Subcutaneous abdominal adipose tissue (tissue), 5 donors: ENCODE results near the gene AP1S3.
"Not testable (repeated sequence)": the region's sequence is repeated elsewhere in the genome, so short reads cannot be mapped to it uniquely, and the experiment has no call there.

Experiments
- H3K27ac ChIP-seq: one replicate; pipeline ENCODE4 v1.7.0; 2013; ENCODE audit warnings: low read depth, mild to moderate bottlenecking, inconsistent platforms, low read length, moderate library complexity
- H3K27me3 ChIP-seq, 5 donors: one replicate each; pipeline ENCODE4 v1.7.0; 2013; ENCODE audit warnings: low read length in 5 of 5, inconsistent platforms in 1 of 5; ENCODE audit not compliant: control insufficient read depth in 5 of 5, insufficient read depth in 4 of 5
- H3K36me3 ChIP-seq, 5 donors: one replicate each; pipeline ENCODE4 v1.7.0; 2013; ENCODE audit warnings: low read length in 5 of 5; ENCODE audit not compliant: control insufficient read depth in 5 of 5, insufficient read depth in 5 of 5
- H3K4me1 ChIP-seq, 5 donors: one replicate each; pipeline ENCODE4 v1.7.0; 2013; ENCODE audit warnings: low read length in 5 of 5, mild to moderate bottlenecking in 3 of 5, moderate library complexity in 1 of 5; ENCODE audit not compliant: control insufficient read depth in 5 of 5, insufficient read depth in 5 of 5
- H3K4me3 ChIP-seq, 5 donors: one replicate each; pipeline ENCODE4 v1.7.0; 2013; ENCODE audit warnings: low read length in 5 of 5, low read depth in 1 of 5
- H3K9ac ChIP-seq, 5 donors: one replicate each; pipeline ENCODE4 v1.7.0; 2013; ENCODE audit warnings: low read length in 5 of 5, mild to moderate bottlenecking in 4 of 5, moderate library complexity in 3 of 5
- H3K9me3 ChIP-seq, 5 donors: one replicate each; pipeline ENCODE4 v1.7.0; 2013; ENCODE audit warnings: low read length in 5 of 5; ENCODE audit not compliant: control insufficient read depth in 5 of 5
- donor health status: healthy.
- donor health status: healthy.
- donor health status: healthy.
- donor health status: healthy.
- donor health status: healthy.

AP1S3 gene

DNA sequence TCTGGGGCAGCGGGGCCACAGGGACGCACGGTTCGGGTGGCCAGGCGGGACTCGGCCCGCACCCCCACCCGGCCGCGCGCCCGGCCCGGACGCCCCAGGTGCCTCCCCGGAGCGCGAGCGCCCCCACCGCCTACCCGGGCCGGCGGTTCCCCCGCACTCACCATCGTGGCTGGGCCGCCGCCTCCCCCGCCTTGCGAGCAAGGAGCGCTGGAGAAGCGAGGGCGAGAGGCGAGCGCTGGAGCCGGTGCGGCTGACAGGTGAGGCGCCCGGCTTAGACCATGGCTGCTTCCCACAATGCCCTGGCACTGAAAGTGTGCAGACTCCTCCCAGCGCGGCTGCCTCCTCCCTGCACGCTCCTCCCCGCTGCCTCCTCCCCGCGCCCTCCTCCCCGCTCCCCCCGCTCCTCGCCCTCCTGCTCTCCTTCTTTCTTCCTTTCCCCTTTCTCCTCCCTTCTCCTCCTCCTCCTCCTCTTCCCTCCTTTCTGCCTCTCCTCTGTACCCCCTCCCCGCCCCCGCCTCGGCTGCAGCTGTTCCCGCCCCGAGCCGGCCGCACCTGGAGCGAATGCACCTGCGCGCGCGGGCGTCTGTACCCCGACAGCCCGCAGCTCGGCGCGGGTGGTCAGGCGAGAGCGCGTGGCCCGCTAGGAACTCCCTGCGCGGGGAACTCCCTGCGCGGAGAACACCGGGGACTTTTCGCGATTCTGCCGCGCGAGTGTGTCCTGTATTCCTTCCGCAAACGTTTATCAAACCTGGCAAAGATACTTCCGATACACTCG lies at the start of gene AP1S3:
Gene AP1S3, minus strand, starts transcription at position 296 of the 775 bp plus-strand sequence. Its CDS starts 132 bp downstream, at position 164.
- Histone ChIP-seq H3K27ac (no peak within 1 kb of the TSS), H3K9me3 (no peaks in the 10 kb centered on the region), H3K27me3 (no peaks in the 10 kb centered on the region), H3K4me3 (peak within 1 kb of the TSS; percentile 51 to 85 (median 70)), H3K36me3 (no peaks in the 10 kb centered on the region), H3K9ac (peak within 1 kb of the TSS in 2 of 5 donors; percentile 64 to 71), H3K4me1 (peaks cover 2 to 22% (median 11%) of the 10 kb centered on the region in 5 donors)

DNA sequence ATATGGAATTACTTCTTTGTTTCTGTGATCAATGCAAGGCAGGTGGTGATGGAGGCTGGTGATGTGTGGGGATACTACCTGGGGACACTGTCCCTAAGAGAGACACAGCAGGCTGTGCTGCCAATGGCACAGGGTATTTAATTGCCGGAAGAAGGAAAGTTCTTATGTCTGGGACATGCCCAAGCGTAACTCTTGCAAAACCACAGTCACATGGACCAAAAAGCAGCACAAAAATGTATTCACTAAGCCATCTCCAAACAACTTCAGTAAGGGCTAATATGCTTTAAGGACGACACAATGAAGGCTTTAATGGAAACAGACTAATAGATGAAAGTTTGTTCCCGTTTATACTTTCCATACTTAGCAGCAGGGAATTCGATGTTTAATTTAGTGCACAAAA lies 49.7 kb upstream of the AP1S3 start:
- Histone ChIP-seq H3K9ac (no peak overlapping the region), H3K4me1 (peaks cover 0 to 8% (median 3%) of the 10 kb centered on the region in 5 donors), H3K4me3 (no peak overlapping the region), H3K27ac (no peak overlapping the region), H3K27me3 (no peaks in the 10 kb centered on the region), H3K9me3 (no peaks in the 10 kb centered on the region), H3K36me3 (peaks cover 9 to 49% (median 31%) of the 10 kb centered on the region in 5 donors)

DNA sequence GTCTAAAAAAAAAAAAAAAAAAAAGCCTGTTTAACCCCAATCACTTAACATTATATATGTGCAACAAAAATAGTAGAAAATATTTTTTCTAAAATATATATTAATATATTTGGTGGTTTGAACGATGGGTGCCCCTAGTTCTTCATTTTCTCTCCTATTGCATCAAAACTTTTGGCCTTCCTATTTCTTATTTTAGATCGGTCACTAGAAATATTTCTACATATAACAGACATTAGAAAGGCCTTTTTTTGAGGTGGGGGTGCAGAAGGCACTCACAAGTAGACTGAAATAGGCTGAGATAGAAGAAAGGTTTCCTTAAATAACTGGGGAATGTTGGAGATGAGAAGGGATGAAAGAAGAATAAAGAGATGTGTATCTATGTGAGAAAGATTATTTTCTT lies 49.3 kb upstream of the AP1S3 start:
- peaks cover 9 to 53% (median 34%) of the 10 kb centered on the region in 5 donors for H3K36me3 ChIP-seq
- no peaks in the 10 kb centered on the region for H3K9me3 ChIP-seq
- no peak overlapping the region for H3K9ac ChIP-seq
- no peak overlapping the region for H3K4me3 ChIP-seq
- H3K27me3 ChIP-seq, result no peaks in the 10 kb centered on the region
- H3K4me1 ChIP-seq, result peaks cover 0 to 8% (median 3%) of the 10 kb centered on the region in 5 donors
- H3K27ac ChIP-seq, result no peak overlapping the region

DNA sequence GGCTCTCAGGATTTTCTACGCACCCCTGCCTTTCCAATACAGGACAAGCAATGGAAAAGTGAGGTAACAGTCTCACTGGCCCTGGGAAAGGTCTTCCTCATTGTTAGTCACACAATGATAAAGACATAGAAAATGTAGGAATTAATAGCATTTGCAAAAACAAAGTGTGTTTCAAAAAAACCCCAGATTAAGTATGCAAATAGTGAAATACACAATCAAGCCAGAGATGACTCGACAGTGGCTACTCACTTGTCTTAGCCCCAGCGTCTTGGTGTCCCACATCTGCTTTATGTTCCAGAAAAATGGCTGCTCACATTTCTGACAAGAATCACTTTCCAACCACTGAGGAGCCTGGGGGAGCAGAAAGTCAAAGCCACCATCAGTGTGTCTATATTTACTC lies 47.0 kb upstream of the AP1S3 start:
- Histone ChIP-seq H3K4me3 (no peak overlapping the region), H3K9ac (no peak overlapping the region), H3K36me3 (peaks cover 9 to 68% (median 46%) of the 10 kb centered on the region in 5 donors), H3K9me3 (no peaks in the 10 kb centered on the region), H3K27me3 (no peaks in the 10 kb centered on the region), H3K27ac (no peak overlapping the region), H3K4me1 (peaks cover 0 to 15% (median 3%) of the 10 kb centered on the region in 5 donors)

DNA sequence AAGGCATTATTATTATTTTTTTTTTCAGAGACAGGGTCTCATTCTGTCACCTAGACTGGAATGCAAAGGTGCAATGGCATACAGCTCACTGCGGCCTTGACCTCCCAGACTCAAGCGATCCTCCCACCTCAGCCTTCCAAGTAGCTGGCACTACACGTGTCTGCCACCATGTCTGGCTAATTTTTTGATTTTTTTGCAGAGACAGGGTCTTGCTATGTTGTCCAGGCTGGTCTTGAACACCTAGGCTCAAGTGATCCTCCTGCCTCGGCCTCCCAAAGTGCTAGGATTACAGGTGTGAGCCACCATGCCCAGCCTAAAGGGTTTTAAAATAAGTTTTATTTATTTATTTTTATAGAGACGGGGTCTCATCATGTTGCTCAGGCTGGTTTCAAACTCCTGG lies 45.3 kb upstream of the AP1S3 start:
- H3K4me3 ChIP-seq, result no peak overlapping the region
- H3K36me3 ChIP-seq, result peaks cover 9 to 80% (median 55%) of the 10 kb centered on the region in 5 donors
- no peak overlapping the region for H3K27ac ChIP-seq

DNA sequence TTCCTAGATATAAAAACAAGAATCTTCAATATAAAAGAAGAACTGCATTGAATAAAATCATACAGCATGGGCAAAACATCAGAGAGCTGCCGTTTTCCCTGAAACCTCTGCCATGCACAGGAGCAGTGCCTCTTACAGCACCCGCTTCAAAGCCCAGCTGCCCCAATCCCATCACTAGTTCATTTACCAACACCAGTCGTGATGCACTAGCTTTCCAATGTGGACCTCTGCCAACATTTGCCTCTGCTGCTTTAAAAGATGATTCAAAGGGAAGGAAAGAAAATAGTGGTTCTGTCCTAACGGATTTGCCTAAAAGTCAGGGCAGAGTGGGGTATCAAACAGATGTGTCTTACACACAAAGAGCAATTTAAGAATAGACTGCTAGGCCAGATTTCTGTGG lies 43.4 kb upstream of the AP1S3 start:
- H3K4me3 ChIP-seq, result no peak overlapping the region
- H3K27ac ChIP-seq, result no peak overlapping the region
- H3K27me3 ChIP-seq, result no peaks in the 10 kb centered on the region
- H3K36me3 ChIP-seq, result peaks cover 22 to 90% (median 63%) of the 10 kb centered on the region in 5 donors
- H3K9ac ChIP-seq, result no peak overlapping the region
- H3K9me3 ChIP-seq, result no peaks in the 10 kb centered on the region
- peaks cover 0 to 12% (median 0%) of the 10 kb centered on the region in 5 donors for H3K4me1 ChIP-seq

More for the DNA sequence above, 45.3 kb upstream of the AP1S3 start:
- H3K9me3 ChIP-seq, result no peaks in the 10 kb centered on the region
- H3K27me3 ChIP-seq, result no peaks in the 10 kb centered on the region
- peaks cover 0 to 14% (median 3%) of the 10 kb centered on the region in 5 donors for H3K4me1 ChIP-seq
- no peak overlapping the region for H3K9ac ChIP-seq

DNA sequence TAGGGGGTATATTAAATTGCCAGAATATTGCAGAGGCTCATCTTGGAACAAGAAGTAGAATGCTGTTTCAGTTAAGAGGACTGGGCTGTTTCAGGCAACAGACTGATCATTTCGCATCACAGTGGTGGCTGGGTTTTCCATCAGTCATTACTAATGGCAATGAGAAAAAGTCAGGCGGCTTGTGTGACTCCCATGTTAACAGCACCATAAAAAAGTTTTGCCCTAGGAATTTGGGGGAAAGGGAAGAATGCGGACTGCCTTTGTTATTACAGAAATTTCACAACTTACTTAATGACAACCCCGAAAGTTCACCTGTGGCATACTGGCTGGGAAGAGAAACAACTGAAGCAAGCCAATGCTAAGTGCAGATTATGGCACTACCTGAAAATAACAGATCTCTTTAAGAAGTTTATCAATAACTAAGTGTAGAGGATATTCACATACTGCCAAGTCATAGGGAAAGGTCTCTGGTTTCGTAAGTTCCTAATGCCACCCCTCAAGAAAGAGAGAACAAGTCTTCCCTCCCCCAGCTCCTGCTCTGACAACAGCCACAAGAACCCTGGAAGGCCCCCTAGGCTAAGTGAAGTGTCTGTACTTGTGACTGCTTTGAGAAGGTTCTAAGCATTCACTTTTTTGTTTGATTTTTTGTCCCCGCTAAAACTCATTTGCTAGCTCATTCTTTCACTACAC lies 40.5 kb upstream of the AP1S3 start:
- H3K27ac ChIP-seq, result no peak overlapping the region
- H3K4me1 ChIP-seq, result peaks cover 0 to 12% (median 0%) of the 10 kb centered on the region in 5 donors
- H3K9ac ChIP-seq, result no peak overlapping the region
- no peak overlapping the region for H3K4me3 ChIP-seq
- no peaks in the 10 kb centered on the region for H3K9me3 ChIP-seq
- H3K27me3 ChIP-seq, result no peaks in the 10 kb centered on the region
- peaks cover 27 to 82% (median 62%) of the 10 kb centered on the region in 5 donors for H3K36me3 ChIP-seq

DNA sequence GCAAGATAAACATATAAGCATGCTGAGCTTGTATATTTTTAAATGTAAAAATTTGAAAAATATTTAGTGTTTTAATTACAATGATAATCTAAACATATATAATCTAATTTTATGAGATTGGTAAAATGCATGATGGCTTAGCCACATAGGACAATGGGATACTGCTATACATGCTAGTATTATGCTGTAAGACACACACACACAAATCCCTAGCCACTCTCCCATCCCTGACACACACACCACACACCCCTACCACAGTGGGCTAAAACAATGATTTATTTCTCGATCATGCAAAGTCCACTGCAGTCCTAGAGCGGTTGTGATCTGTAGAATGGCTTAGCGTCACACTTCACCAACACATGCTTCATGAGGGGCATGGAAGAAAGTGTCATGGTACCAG lies 36.3 kb upstream of the AP1S3 start:
- H3K4me1 ChIP-seq, result peaks cover 0 to 9% (median 0%) of the 10 kb centered on the region in 5 donors
- H3K27ac ChIP-seq, result no peak overlapping the region
- H3K9me3 ChIP-seq, result no peaks in the 10 kb centered on the region
- H3K36me3 ChIP-seq, result peaks cover 29 to 60% (median 42%) of the 10 kb centered on the region in 5 donors
- H3K4me3 ChIP-seq, result no peak overlapping the region
- H3K27me3 ChIP-seq, result no peaks in the 10 kb centered on the region
- no peak overlapping the region for H3K9ac ChIP-seq

DNA sequence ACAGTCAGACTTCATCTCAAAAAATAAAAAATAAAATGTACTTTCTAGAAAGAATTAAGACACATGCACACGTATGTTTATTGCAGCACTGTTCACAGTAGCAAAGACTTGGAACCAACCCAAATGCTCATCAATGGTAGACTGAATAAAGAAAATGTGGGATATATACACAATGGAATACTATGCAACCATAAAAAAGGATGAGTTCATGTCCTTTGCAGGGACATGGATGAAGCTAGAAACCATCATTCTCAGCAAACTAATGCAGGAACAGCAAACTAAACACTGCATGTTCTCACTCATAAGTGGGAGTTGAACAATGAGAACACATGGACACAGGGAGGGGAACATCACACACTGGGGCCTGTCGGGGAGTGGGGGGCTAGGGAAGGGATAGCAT lies 35.4 kb upstream of the AP1S3 start:
- H3K27ac ChIP-seq, H3K27me3 ChIP-seq, H3K4me1 ChIP-seq, H3K9me3 ChIP-seq, H3K4me3 ChIP-seq, H3K9ac ChIP-seq: not testable (repeated sequence)
- peaks cover 20 to 54% (median 35%) of the 10 kb centered on the region in 5 donors for H3K36me3 ChIP-seq

DNA sequence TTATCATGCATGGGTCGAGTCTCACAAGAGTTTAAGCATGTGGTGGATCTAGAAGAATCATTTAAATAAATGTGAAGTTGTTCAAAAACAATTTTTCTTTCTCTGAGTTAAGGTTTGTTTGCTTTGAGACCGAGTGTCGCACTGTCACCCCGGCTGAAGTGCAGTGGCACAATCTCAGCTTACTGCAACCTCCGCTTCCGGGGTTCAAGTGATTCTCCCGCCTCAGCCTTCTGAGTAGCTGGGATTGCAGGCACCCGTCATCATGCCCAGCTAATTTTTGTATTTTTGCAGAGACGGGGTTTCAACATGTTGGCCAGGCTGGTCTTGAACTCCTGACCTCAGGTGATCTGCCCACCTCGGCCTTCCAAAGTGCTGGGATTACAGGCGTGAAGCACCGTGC lies 34.3 kb upstream of the AP1S3 start:
- not testable (repeated sequence) for H3K4me1 ChIP-seq, H3K27me3 ChIP-seq, H3K9ac ChIP-seq, H3K9me3 ChIP-seq, H3K27ac ChIP-seq, H3K4me3 ChIP-seq
- H3K36me3 ChIP-seq, result peaks cover 15 to 43% (median 25%) of the 10 kb centered on the region in 5 donors
